Activated T-cell treated with anti-CD3 and anti-CD28 coated beads, Interleukin-2, amount 50 U/mL, for 72 hours (primary cell): ENCODE results near the gene GSTM5. TPM values are rescaled to one million over a fixed set of nuclear protein-coding genes. Genes with fewer than 3 reads are reported as not detected.
"Not testable (repeated sequence)": the region's sequence is repeated elsewhere in the genome, so short reads cannot be mapped to it uniquely, and the experiment has no call there.

Experiments
- ATAC-seq, 2 donors: fragments of 150-1000 bp; cut with Tn5 transposase; replicated peaks in 1 of 2; 2 replicates each; pipeline ENCODE4 v1.10.0; 2021; ENCODE audit warnings: moderate library complexity in 2 of 2, mild to moderate bottlenecking in 1 of 2
- DNase-seq, 2 donors: peaks; one replicate each; pipeline ENCODE4 v3.0.0; 2021 to 2022; ENCODE audit warnings: mixed read lengths in 1 of 2
- H3K27ac Mint-ChIP-seq: one replicate; pipeline ENCODE4 v1.8.0; 2022; ENCODE audit warnings: mild to moderate bottlenecking, moderate library complexity, mixed read lengths
- H3K27me3 Mint-ChIP-seq: one replicate; pipeline ENCODE4 v1.8.0; 2022; ENCODE audit warnings: low read depth, mixed read lengths
- H3K36me3 Mint-ChIP-seq, 2 donors: one replicate each; pipeline ENCODE4 v1.8.0; 2022; ENCODE audit warnings: mixed read lengths in 2 of 2, mild to moderate bottlenecking in 1 of 2; ENCODE audit not compliant: insufficient read depth in 2 of 2
- H3K4me1 Mint-ChIP-seq: one replicate; pipeline ENCODE4 v1.8.0; 2022; ENCODE audit warnings: low read depth, mixed read lengths
- H3K4me3 Mint-ChIP-seq, 2 donors: one replicate each; pipeline ENCODE4 v1.8.0; 2022; ENCODE audit warnings: mild to moderate bottlenecking in 2 of 2, mixed read lengths in 2 of 2, moderate library complexity in 2 of 2
- H3K9me3 Mint-ChIP-seq, 2 donors: one replicate each; pipeline ENCODE4 v1.8.0; 2022; ENCODE audit warnings: mixed read lengths in 2 of 2
- total RNA-seq, 2 donors: library from RNA; stranded (reverse); gene quantifications; one replicate each; pipeline ENCODE4 v1.2.3, GENCODE V29; 2022

The GSTM5 gene
- total RNA-seq, 2 donors from 2014 or later = 0.81 to 1.0 TPM

DNA sequence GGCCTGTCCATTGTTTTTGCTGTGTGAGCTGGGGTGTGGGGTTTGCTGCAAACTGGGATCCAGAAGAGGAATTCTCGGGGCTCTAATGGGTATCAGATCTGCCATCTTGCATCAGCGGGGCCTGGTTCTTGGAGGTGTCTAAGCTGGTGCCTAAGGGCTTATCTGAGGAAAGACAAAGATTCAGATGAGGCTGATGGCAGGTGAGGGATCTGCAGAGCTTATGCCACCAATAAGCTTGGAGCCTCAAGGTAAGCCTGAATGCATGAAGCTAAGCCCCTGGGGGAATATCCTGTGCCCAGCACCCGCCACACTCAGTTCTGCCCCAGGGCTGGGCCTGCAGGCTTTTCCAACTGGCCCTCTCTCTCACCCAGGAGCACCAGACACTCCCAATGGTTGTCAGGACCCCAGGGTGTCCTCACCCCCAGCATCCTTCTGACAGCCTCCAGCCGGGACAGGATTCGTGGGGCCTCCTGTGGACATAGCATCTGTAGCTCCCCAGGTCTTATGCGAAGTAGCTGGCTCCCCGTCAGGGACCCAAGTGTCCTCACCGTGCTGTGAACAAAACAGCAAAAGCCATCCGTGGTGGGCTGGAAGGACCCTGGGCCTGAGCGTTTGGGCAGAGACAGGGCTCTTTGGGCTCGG, 38.3 kb downstream of the GSTM5 start:
- H3K9me3 Mint-ChIP-seq = no peaks in the 10 kb centered on the region
- no peaks in the 10 kb centered on the region for H3K4me1 Mint-ChIP-seq
- no peak for ATAC-seq
- no peaks in the 10 kb centered on the region for H3K36me3 Mint-ChIP-seq
- H3K27me3 Mint-ChIP-seq = peaks cover 35% of the 10 kb centered on the region
- no peak for DNase-seq
- no peak overlapping the region for H3K4me3 Mint-ChIP-seq
- no peak overlapping the region for H3K27ac Mint-ChIP-seq

DNA sequence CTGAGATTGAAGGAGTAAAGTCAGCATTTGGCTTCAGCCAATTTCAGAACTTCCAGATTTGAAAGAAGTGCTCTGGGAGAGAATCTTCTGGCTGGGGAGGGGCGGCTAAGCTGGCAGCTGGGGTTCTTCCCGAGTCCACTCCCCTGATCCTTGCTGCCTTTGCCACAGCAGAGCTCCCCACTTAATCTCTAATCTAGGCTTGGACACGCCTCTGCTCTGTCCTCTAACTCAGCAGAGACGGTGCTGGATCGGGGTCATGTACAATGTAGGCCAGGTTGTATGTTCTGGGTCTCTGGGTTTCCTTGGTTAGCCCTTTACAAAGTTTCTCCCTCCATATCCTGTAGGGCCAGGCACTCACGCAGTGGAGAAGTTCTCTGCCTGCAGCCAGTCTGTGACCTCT, 38.9 kb downstream of the GSTM5 start:
- no peaks in the 10 kb centered on the region for H3K4me1 Mint-ChIP-seq
- ATAC-seq (no peak), DNase-seq (no peak)
- H3K9me3 Mint-ChIP-seq = no peaks in the 10 kb centered on the region
- no peaks in the 10 kb centered on the region for H3K36me3 Mint-ChIP-seq
- H3K4me3 Mint-ChIP-seq = no peak overlapping the region
- H3K27ac Mint-ChIP-seq = no peak overlapping the region
- peaks cover 33% of the 10 kb centered on the region for H3K27me3 Mint-ChIP-seq

DNA sequence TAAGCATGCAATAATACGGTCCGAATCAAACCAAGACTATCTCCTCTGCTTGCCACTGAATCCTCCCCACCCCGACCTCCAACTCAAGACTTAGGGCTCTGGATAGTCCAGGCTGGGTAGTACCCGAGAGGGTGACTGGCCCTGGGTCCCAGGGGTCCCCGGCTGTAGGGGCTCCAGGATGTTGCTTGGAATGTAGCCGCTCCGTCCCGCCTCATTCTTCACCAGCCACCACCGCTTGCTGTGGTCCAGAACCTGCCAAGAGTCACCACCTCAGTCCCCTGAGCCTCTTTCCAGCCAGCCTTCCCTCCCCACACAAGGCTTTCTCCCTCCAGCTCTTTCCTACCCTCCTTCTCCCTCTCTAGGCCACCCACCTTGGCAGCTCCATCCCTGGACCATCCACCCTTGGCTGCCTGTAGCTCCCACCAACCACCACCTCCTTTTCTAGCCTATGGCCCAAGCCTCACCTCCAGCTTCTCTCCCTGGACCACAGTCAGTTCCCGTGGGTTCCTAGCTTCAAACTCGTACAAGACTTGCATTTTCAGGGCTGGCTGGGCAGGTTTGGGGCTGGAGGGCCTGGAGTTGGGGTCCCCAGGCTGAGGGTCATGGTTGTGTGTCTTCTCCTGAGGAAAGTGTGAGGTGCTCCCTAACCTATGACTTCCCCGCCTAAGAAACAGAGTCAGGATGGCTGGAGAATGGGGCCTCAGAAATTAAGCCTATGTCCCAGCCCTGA, 39.6 kb downstream of the GSTM5 start:
- Mint-ChIP-seq H3K4me3 (no peak overlapping the region), H3K4me1 (no peaks in the 10 kb centered on the region), H3K36me3 (no peaks in the 10 kb centered on the region), H3K27ac (no peak overlapping the region), H3K27me3 (peaks cover 33% of the 10 kb centered on the region), H3K9me3 (no peaks in the 10 kb centered on the region)
- no peak for DNase-seq
- ATAC-seq = no peak

DNA sequence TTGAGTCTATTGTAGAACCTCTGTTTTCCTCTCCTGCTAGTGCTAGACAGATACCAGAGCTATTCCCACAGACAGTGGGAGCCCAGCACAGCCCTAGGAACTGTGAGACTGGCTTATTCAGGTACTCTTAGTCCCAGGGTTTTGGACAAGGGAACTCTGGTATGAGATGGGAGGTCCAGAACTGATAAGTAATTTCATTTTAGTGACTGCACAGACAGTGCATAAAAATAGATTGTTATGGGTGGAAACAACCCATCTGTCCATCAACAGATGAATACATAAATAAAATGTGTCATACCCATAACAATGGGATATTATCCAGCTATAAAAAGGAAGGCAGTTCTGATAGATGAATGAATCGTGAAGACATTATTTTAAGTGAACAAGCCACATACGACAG, 42.7 kb downstream of the GSTM5 start:
- no peaks in the 10 kb centered on the region for H3K4me1 Mint-ChIP-seq
- H3K36me3 Mint-ChIP-seq = no peaks in the 10 kb centered on the region
- no peaks in the 10 kb centered on the region for H3K9me3 Mint-ChIP-seq
- ATAC-seq (no peak), DNase-seq (no peak)
- peaks cover 19% of the 10 kb centered on the region for H3K27me3 Mint-ChIP-seq
- H3K27ac Mint-ChIP-seq = no peak overlapping the region
- H3K4me3 Mint-ChIP-seq = no peak overlapping the region

DNA sequence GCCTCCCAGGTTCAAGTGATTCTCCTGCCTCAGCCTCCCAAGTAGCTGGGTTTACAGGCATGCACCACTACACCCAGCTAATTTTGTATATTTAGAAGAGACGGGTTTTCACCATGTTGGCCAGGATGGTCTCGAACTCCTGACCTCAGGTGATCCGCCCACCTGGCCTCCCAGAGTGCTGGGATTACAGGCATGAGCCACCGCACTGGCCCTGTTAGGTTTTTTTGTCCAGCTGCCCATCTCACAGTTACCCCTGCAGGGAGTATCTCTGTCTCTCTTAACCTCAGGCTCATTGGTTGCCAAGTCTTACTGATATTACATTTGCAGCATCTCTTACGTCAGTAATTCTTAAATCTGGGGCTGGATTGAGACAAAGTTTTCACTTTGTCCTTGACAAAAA, 44.3 kb downstream of the GSTM5 start:
- H3K9me3 Mint-ChIP-seq, H3K4me3 Mint-ChIP-seq, DNase-seq, H3K36me3 Mint-ChIP-seq, H3K4me1 Mint-ChIP-seq, H3K27ac Mint-ChIP-seq, ATAC-seq: not testable (repeated sequence)
- peaks cover 12% of the 10 kb centered on the region for H3K27me3 Mint-ChIP-seq

DNA sequence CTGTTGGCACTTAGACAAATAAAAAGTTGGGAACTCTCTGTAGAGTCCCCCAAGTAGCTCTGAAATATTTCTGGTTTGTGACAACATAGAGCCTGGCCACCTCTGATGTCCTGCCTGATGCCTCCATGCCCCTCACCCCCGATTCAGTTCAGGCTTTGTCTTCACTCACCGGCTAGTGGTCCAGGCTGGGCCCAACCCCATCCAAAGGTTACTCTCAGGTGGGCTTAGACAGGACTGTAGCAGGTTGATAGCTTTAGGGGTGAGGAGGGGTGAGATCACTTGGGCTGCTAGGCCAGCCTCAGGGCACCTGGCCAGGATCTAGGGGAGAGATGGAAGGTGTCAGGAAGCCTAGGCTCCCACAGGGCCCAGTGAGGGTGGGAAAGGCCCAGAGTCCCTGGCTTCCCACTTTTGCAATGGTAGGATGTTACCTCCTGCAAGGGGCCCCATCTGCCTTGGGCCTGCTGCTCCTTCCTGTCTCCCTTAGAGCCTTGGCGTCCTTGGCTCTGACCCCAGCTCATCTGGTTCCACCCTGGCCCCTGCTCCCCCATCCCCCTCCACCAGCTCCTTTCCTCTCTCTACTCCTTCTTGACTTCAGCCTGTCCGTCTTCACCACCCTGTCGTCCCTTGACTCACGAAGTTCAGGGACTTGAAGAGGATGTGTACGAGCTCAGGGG, 44.9 kb downstream of the GSTM5 start:
- H3K4me3 Mint-ChIP-seq = no peak overlapping the region
- H3K9me3 Mint-ChIP-seq = no peaks in the 10 kb centered on the region
- H3K36me3 Mint-ChIP-seq = no peaks in the 10 kb centered on the region
- H3K27ac Mint-ChIP-seq = no peak overlapping the region
- DNase-seq = no peak
- peaks cover 6% of the 10 kb centered on the region for H3K27me3 Mint-ChIP-seq
- no peaks in the 10 kb centered on the region for H3K4me1 Mint-ChIP-seq
- no peak for ATAC-seq

DNA sequence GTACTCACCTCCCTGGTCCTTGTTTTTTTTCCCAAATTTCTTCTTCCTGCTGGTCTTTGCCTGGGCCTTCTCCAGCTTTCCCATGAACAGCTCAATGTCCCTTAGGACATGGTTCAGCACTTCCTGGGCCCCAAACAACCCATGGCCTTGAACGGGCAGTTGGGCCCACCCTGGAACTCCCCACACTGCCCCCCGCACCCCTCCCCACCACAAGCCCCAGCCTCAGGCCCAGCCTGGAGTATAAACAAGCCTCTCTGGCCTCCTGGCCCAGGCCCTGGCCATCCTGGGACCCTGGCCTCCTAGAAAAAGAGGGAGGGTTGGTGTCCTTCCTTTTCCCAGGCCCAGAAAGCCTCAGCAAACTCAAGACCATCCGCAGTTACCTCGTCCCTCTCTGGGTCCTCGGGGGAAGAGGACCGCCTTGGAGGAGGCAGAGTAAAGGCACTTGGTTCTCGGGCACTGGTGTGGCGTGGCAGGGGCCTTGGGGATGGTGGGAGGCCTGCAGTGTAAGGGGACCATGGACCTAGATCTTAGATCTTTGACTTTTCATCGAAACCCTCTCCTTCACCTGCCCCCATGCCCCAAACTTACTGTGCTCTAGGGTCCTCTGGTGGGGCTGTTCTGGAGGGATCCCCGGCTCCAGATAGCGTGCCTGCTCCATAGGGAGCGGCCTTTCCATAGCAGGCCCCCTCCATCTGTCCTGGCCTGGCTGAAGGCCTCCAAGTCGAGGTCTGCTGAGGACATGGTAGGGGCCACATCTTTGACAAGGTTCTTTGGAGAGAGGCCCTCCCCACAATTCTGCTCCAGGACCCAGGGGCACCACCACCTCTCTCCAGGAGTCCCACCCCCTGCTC, 46.1 kb downstream of the GSTM5 start:
- no peaks in the 10 kb centered on the region for H3K27me3 Mint-ChIP-seq
- H3K4me3 Mint-ChIP-seq = no peak overlapping the region
- no peaks in the 10 kb centered on the region for H3K4me1 Mint-ChIP-seq
- no peak overlapping the region for H3K27ac Mint-ChIP-seq
- no peak for DNase-seq
- H3K36me3 Mint-ChIP-seq = no peaks in the 10 kb centered on the region
- ATAC-seq = no peak
- H3K9me3 Mint-ChIP-seq = no peaks in the 10 kb centered on the region

DNA sequence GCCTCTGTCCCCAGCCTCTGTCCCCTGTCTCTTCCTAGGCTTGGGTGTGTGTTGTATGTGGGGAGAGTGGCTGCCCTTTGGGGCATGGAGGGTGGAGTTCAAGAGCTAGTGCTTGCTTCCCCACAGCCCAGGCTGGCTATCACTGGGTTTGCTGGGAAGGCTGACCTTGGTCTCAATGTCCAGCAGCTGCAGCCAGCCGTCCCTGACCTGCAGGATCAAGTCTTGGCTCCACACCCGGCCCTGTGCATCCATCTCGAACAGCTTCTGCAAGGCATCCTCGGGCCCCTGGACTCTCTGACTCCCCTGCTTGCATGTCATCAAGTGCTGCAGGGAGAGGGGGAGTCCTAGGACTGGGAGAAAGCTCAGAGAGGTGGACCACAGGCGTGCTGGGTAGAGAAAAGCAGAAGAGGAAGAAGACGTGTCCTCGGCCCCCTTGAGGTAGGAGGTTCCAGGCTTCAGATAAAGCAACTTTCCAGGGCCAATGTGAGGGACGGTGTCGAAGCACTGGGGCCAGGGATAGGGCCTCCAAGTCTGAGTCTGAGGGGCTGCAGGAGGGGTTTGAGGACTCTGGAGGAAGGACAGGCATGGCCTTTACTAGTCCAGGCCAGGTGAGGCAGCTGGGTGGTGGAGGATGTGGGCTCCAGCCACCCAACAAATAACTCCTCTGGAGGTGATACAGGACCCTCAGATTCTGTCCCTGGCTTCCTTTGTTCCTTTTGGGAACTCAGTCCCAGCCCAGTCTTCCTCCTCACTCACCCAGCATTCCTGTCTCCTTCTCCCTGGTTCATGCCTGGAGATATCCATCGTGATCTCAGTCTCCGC, 47.7 kb downstream of the GSTM5 start:
- Mint-ChIP-seq H3K27me3 (no peaks in the 10 kb centered on the region), H3K36me3 (no peaks in the 10 kb centered on the region), H3K9me3 (no peaks in the 10 kb centered on the region), H3K4me1 (peaks cover 4% of the 10 kb centered on the region), H3K4me3 (no peak overlapping the region), H3K27ac (no peak overlapping the region)
- DNase-seq = no peak
- ATAC-seq = no peak

DNA sequence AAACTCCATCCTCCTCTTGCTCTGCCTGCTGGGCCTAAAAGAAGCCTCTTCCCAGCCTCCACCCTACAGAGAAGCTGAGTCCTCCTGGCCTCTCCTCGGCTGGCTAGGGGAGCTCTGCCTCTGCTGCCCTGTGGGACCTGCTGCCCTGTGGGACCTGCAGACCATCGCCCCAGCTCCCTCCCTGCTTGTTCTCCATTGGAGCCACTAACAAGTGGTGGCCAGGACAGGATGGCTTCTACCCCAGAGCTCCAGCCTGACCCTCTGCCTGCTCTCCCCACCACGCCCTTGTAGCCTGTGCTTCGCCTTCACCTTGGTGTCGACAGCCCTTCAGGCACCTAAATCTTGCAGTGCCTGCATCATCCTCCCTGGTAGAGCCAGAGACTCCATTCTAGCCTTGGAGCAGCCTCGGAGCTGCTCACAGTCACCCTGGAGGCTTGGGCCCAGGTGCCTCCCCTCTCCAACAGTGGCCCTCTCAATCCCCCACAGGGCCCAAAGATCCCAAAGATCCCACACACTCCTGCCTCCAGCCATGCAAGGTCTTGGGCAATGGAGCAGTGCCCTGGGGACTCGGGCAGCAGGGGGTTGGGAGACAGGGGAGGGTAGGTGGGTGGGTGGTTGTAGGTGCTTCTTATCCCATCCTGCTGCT, 48.7 kb downstream of the GSTM5 start:
- ATAC-seq = no peak
- peaks cover 4% of the 10 kb centered on the region for H3K4me1 Mint-ChIP-seq
- no peak overlapping the region for H3K4me3 Mint-ChIP-seq
- no peaks in the 10 kb centered on the region for H3K27me3 Mint-ChIP-seq
- DNase-seq = no peak
- no peak overlapping the region for H3K27ac Mint-ChIP-seq
- no peaks in the 10 kb centered on the region for H3K9me3 Mint-ChIP-seq
- no peaks in the 10 kb centered on the region for H3K36me3 Mint-ChIP-seq

DNA sequence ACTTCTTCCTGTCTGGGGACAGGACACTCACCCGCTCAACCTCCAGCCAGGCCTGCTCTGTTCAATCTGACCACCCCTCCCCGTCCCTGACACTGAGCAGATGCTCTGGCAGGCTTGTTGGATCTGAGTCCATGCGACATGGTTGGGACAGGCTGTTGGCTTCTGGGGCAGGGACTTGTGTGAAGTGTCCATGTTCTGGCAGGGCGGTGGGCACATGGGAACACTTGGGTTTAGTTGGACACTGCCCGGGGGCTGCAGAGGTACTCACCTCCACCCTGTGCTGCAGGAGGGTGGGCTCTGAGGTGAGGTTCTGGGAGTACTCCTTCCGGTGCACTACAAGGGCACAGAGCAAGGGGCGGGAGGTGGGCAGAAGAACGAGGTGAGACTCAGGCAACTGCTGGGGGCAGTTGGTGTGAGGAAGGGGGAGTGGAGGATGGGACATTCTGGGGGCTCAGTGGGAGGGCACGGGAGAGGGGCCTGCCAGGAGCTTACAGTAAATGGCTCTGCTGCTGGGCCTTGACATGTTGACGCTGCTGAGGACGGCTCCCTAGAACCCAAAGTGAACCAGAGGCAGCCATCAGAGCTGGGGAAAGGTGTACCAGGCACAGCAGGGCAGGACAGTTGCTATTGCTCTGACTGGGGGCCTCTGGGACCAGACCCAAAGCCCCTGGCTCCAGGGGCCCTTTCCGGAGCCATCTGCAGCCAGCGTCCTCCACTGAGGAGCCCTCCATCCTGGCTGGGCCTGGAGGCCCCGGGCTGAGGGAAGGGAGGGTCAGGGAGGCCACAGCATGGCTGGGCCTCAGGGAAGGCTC, 49.4 kb downstream of the GSTM5 start:
- Mint-ChIP-seq H3K27me3 (no peaks in the 10 kb centered on the region), H3K4me1 (peaks cover 4% of the 10 kb centered on the region), H3K27ac (no peak overlapping the region), H3K9me3 (no peaks in the 10 kb centered on the region), H3K36me3 (no peaks in the 10 kb centered on the region), H3K4me3 (no peak overlapping the region)
- DNase-seq (no peak), ATAC-seq (no peak)

DNA sequence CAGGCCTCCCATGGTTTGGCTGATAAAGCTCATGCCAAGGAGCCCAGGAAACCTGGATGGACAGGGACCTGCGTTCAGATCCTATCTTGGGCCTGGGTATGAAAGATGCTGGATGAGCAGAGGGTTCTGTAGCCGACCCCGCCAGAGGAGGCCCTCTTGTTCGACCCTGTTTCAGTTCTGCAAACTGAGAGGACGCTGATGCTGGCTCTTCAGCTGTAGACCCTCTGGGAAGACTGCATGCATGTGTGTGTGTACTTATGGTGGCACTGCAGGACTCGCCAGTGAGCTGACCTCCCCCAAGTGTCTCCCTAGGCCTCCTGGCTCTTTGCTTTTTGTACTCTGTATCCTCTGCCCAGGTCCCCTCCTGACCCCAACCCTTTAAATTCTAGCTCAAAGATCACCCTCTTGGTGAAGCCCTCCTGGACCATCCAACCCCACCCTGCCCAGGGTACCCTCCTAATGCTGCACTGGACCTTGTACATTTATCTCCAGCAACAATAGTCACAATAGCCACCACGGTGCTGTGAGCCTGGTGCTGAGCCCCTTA, 50.1 kb downstream of the GSTM5 start:
- no peaks in the 10 kb centered on the region for H3K9me3 Mint-ChIP-seq
- no peak overlapping the region for H3K4me3 Mint-ChIP-seq
- no peaks in the 10 kb centered on the region for H3K36me3 Mint-ChIP-seq
- H3K27me3 Mint-ChIP-seq = no peaks in the 10 kb centered on the region
- peaks cover 4% of the 10 kb centered on the region for H3K4me1 Mint-ChIP-seq
- no peak for ATAC-seq
- no peak for DNase-seq
- H3K27ac Mint-ChIP-seq = no peak overlapping the region
